HG03575 (cell line): ENCODE results near the gene DNAH12.

Experiments used
- ATAC-seq: cut with Tn5 transposase; IDR thresholded peaks from one replicate; pipeline ENCODE4 v1.9.1; 2021; ENCODE audit not compliant: unreplicated experiment, insufficient number of reproducible peaks, low FRiP score; ENCODE audit errors: extremely low read depth

DNAH12 gene

GRCh38 chr3:57274845-57275244 is 269.3 kb downstream of the DNAH12 start:
- no peak for ATAC-seq

- no peak for ATAC-seq
These were observed 275.7 kb downstream of the DNAH12 start for GRCh38 chr3:57268416-57268815.

GRCh38 chr3:57261929-57262328 is 282.2 kb downstream of the DNAH12 start:
- no peak for ATAC-seq

- ATAC-seq, result no peak
These were observed 283.0 kb downstream of the DNAH12 start for GRCh38 chr3:57261119-57261518.

- no peak for ATAC-seq
These were observed 286.5 kb downstream of the DNAH12 start for GRCh38 chr3:57257678-57258077.

- no peak for ATAC-seq
These were observed 287.3 kb downstream of the DNAH12 start for GRCh38 chr3:57256844-57257243.

- no peak for ATAC-seq
These were observed 291.7 kb downstream of the DNAH12 start for GRCh38 chr3:57252404-57252803.

- no peak for ATAC-seq
These were observed 299.2 kb downstream of the DNAH12 start for GRCh38 chr3:57244946-57245345.
